ENCODE results near the gene LRRC18. TPM values are rescaled to one million over a fixed set of nuclear protein-coding genes. Genes with fewer than 3 reads are reported as not detected.

LRRC18 gene
- polyA plus RNA-seq, 1 experiment, result not detected

GRCh38 chr10:48887982-48888381 is 51.7 kb downstream of the LRRC18 start:
- ChIA-PET POLR2A (no interaction called here), CTCF (interaction anchor here (0.6 kb wide), 1 partner anchor 226 kb away, joined by 5 read pairs; no protein-coding TSS in a partner anchor)
- Histone ChIP-seq H3K27ac (ENCODE audit: low read depth, low read length) (no peak overlapping the region), H3K4me3 (ENCODE audit: low read depth, low read length) (no peak overlapping the region), H3K27me3 (ENCODE audit: control insufficient read depth, insufficient read depth, low read length) (peaks cover 3% of the 10 kb centered on the region), H3K9me3 (ENCODE audit: control insufficient read depth, insufficient read depth, low read length) (no peaks in the 10 kb centered on the region)
- no peak for DNase-seq (ENCODE audit: low read depth, low spot score)
- TF ChIP-seq CTCF (IDR thresholded peaks at IDR 0.05; ENCODE audit: low read depth, low read length), result no peak

GRCh38 chr10:48885376-48885775 is 54.3 kb downstream of the LRRC18 start:
- no peak for TF ChIP-seq CTCF (IDR thresholded peaks at IDR 0.05; ENCODE audit: low read depth, low read length)
- ChIA-PET POLR2A (no interaction called here), CTCF (interaction anchor here (0.5 kb wide), 1 partner anchor 144 kb away, joined by 3 read pairs; no protein-coding TSS in a partner anchor)
- no peak overlapping the region for H3K4me3 ChIP-seq (ENCODE audit: low read depth, low read length)
- DNase-seq (ENCODE audit: low read depth, low spot score), result no peak
- no peak overlapping the region for H3K27ac ChIP-seq (ENCODE audit: low read depth, low read length)
- H3K27me3 ChIP-seq (ENCODE audit: control insufficient read depth, insufficient read depth, low read length), result peaks cover 3% of the 10 kb centered on the region
- no peaks in the 10 kb centered on the region for H3K9me3 ChIP-seq (ENCODE audit: control insufficient read depth, insufficient read depth, low read length)

GRCh38 chr10:48884179-48885045 is 55.2 kb downstream of the LRRC18 start:
- CTCF ChIA-PET, result no interaction called here
- no peak for DNase-seq (ENCODE audit: low read depth, low spot score)
- no peaks in the 10 kb centered on the region for H3K9me3 ChIP-seq (ENCODE audit: control insufficient read depth, insufficient read depth, low read length)
- POLR2A ChIA-PET, result no interaction called here
- no peak overlapping the region for H3K4me3 ChIP-seq (ENCODE audit: low read depth, low read length)
- no peak for TF ChIP-seq CTCF (IDR thresholded peaks at IDR 0.05; ENCODE audit: low read depth, low read length)
- no peak overlapping the region for H3K27ac ChIP-seq (ENCODE audit: low read depth, low read length)
- H3K27me3 ChIP-seq (ENCODE audit: control insufficient read depth, insufficient read depth, low read length), result peaks cover 3% of the 10 kb centered on the region

GRCh38 chr10:48883701-48884100 is 55.9 kb downstream of the LRRC18 start:
- Histone ChIP-seq H3K4me3 (ENCODE audit: low read depth, low read length) (no peak overlapping the region), H3K9me3 (ENCODE audit: control insufficient read depth, insufficient read depth, low read length) (no peaks in the 10 kb centered on the region), H3K27ac (ENCODE audit: low read depth, low read length) (no peak overlapping the region), H3K27me3 (ENCODE audit: control insufficient read depth, insufficient read depth, low read length) (peaks cover 1% of the 10 kb centered on the region)
- no peak for DNase-seq (ENCODE audit: low read depth, low spot score)
- ChIA-PET POLR2A (no interaction called here), CTCF (no interaction called here)
- no peak for TF ChIP-seq CTCF (IDR thresholded peaks at IDR 0.05; ENCODE audit: low read depth, low read length)

- Histone ChIP-seq H3K27me3 (ENCODE audit: control insufficient read depth, insufficient read depth, low read length) (no peaks in the 10 kb centered on the region), H3K4me3 (ENCODE audit: low read depth, low read length) (no peak overlapping the region), H3K9me3 (ENCODE audit: control insufficient read depth, insufficient read depth, low read length) (no peaks in the 10 kb centered on the region), H3K27ac (ENCODE audit: low read depth, low read length) (no peak overlapping the region)
- no peak for TF ChIP-seq CTCF (IDR thresholded peaks at IDR 0.05; ENCODE audit: low read depth, low read length)
- ChIA-PET POLR2A (no interaction called here), CTCF (no interaction called here)
- no peak for DNase-seq (ENCODE audit: low read depth, low spot score)
Observed at GRCh38 chr10:48882881-48883280, 56.8 kb downstream of the LRRC18 start.
